Prostate gland (tissue), 2 donors: Measurements from ENCODE around the gene RAB3IL1.

ENCODE experiments used
- CTCF ChIP-seq, 4 experiments: fragments of 200-600 bp in 2 of 4; fragments of 450-650 bp in 2 of 4; sonication (generic) in 2 of 4; IDR thresholded peaks; 1 replicate in 3 of 4; 2 replicates in 1 of 4; pipeline ENCODE4 v1.5.1; 2016 to 2019; ENCODE audit warnings: antibody characterized with exemption in 4 of 4, mild to moderate bottlenecking in 2 of 4, moderate library complexity in 2 of 4
- POLR2A ChIP-seq: fragments of 450-650 bp; IDR thresholded peaks from one replicate; pipeline ENCODE4 v1.6.1; 2016; ENCODE audit warnings: antibody characterized with exemption, mild to moderate bottlenecking

GRCh38 chr11:61935861-61936260, 18.5 kb upstream of the RAB3IL1 start:
- TF ChIP-seq CTCF (IDR thresholded peaks at IDR 0.05) (no peak), POLR2A (no peak)
